ENCODE data around the gene YIPF4.

- no peak for TF ChIP-seq CTCF (IDR thresholded peaks at IDR 0.05 in 4 of 5, conservative IDR thresholded peaks at IDR 0.05 in 1 of 5)
- no peak for TF ChIP-seq POLR2A (IDR thresholded peaks at IDR 0.05)
Observed at GRCh38 chr2:32228181-32228580, 49.5 kb upstream of the YIPF4 start.

Measured in gastrocnemius medialis (tissue), 4 donors.